ENCODE data around the gene AFF4. TPM values are rescaled to one million over a fixed set of nuclear protein-coding genes. Genes with fewer than 3 reads are reported as not detected.

AFF4 gene
- polyA plus RNA-seq, 1 of the 3 experiments (the other 2 are of a cell fraction): 8.1 TPM

- Histone ChIP-seq H4K20me1 (ENCODE audit: insufficient read depth) (peaks cover 13% of the 10 kb centered on the region), H3K9ac (no peak overlapping the region), H3F3A (replicated peaks; ENCODE audit: insufficient read depth) (peaks cover 49% of the 10 kb centered on the region), H3K4me3 (ENCODE audit: low read depth in 2 of 2, low read length in 1 of 2) (no peak overlapping the region), H3K4me1 (ENCODE audit: control insufficient read depth in 1 of 2, insufficient read depth in 2 of 2, low read depth in 1 of 2, low read length in 1 of 2) (no peaks in the 10 kb centered on the region), H2AFZ (ENCODE audit: low read depth) (no peak overlapping the region), H3K9me2 (no peaks in the 10 kb centered on the region), H3K79me2 (ENCODE audit: insufficient read depth) (peaks cover 23% of the 10 kb centered on the region; the same call in 1 of the 2 replicates), H3K27me3 (ENCODE audit: insufficient read depth) (no peaks in the 10 kb centered on the region), H3K9me3 (no peaks in the 10 kb centered on the region), H3K36me3 (replicated peaks in 1 of 2; ENCODE audit: control insufficient read depth in 1 of 2, insufficient read depth in 2 of 2, low read length in 1 of 2) (peaks cover 74 to 80% of the 10 kb centered on the region in 2 experiments), H3K4me2 (no peak overlapping the region), H3K27ac (ENCODE audit: low read depth in 2 of 2, low read length in 1 of 2) (peak overlapping the region in 1 of 2 experiments; percentile 11; a peak in 2 of 4 replicates)
- ChIA-PET POLR2A (no interaction called here), CTCF (no interaction called here)
- TF ChIP-seq MXI1 (IDR thresholded peaks at IDR 0.05; ENCODE audit: low read depth, low read length) (no peak), PBX3 (IDR thresholded peaks at IDR 0.05) (no peak), FOSL2 (IDR thresholded peaks at IDR 0.05; ENCODE audit: borderline replicate concordance, low read depth) (no peak), TAF1 (IDR thresholded peaks at IDR 0.05; ENCODE audit: borderline replicate concordance, low read depth, low read length) (no peak), EZH2phosphoT487 (IDR thresholded peaks at IDR 0.05; ENCODE audit: borderline replicate concordance, low read depth) (no peak), CTCF (IDR thresholded peaks at IDR 0.05) (no peak), TEAD4 (IDR thresholded peaks at IDR 0.05; ENCODE audit: borderline replicate concordance, insufficient read depth) (no peak), ZBTB33 (IDR thresholded peaks at IDR 0.05; ENCODE audit: borderline replicate concordance, low read depth) (no peak), MEF2A (IDR thresholded peaks at IDR 0.05; ENCODE audit: borderline replicate concordance, low read depth) (no peak), RAD21 (IDR thresholded peaks at IDR 0.05; ENCODE audit: low read length) (no peak), ELF1 (IDR thresholded peaks at IDR 0.05) (no peak)
- no peak for DNase-seq
- WGBS (ENCODE audit: low lambda C conversion rate): 33% methylated on average over 1 of the region's 1 CpG
Measured at GRCh38 chr5:132887283-132887682, 76.2 kb downstream of the AFF4 start.
